ENCODE results near the gene DFFA.
"Not testable (repeated sequence)": the region's sequence is repeated elsewhere in the genome, so short reads cannot be mapped to it uniquely, and the experiment has no call there.

DFFA gene

DNA sequence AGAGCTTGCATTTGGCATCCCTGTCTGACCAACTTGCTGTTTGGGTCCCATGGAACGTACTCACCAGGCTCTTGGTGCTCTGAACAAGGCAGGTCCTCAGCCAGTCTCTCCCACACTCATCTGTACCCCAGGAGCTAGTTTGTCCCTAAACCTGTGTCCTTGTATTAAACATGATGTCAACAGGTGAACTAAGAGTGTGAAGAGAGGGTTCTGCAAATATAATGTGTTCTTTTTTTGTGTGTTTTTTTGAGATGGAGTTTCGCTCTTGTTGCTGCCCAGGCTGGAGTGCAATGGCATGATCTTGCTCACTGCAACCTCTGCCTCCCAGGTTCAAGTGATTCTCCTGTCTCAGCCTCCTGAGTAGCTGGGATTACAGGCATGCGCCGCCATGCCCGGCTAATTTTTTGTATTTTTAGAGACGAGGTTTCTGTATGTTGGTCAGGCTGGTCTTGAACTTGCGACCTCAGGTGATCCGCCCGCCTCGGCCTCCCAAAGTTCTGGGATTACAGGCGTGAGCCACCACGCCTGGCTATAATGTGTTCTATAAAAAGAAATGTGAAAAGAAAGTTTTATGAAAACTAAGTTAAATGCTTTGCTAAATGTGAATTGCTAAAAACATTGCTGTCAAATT lies 33.8 kb upstream of the DFFA start:
- DNase-seq (ENCODE audit: low spot score) = not testable (repeated sequence)

DNA sequence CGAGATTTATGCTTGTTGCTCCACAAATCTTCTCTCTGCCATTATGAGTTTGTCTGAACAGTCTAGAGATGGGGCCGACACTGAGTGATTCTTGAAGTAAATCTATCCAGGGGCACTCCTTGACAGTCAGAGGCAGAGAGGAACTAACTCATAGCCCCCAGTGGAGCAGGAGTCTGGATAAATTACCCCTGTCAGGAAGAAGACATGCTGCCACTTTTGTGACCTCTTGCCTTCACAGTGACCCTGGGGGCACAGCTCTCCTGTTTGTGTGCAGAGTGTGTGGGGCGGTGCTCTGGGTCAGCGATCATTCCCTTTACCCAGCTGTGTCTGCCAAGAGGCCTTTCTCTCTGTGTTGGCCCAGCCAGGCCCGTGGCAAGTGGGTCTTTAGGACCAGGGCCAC lies 31.9 kb upstream of the DFFA start:
- DNase-seq (ENCODE audit: low spot score) = no peak

DNA sequence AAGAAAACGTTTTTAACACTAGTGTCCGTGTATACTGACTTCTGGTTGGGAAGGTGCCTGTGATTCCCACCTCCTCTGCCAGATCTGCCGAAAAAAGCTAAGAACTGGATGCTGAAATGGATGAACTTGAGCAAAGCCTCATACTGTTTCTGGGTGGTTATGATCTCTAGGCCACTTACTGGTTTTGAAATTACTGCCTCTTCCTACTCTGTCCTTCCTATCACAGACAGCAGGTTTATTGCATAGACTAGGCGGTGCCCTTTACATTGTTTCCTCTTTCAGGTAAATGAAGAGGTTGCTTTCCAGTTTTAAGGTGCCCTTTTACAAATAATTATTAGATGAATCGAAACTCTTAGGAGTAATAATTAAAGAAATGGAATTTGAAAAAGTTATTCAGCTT lies 29.9 kb upstream of the DFFA start:
- no peak for DNase-seq (ENCODE audit: low spot score)

DNA sequence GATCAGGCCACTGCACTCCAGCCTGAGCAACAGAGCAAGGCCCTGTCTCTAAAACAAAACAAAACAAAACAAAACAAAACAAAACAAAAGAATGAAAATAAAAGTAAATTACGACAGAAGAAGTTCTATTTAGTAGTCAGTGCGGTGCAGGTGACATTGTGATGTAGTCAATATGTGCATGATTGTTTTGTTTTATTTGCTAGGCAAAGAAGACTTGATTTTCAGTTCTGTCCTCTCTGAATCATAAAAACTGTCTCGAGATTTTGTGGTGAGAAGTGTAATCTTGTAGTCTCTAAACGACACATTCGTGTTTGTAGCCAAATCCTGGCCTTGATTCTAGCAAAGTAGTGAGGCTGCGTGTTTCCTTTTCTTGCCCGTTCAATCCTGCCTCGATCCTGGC lies 25.9 kb upstream of the DFFA start:
- no peak for DNase-seq (ENCODE audit: low spot score)

- no peak for DNase-seq (ENCODE audit: low spot score)
These were observed 24.8 kb upstream of the DFFA start for GRCh38 chr1:10497109-10497508.

- DNase-seq (ENCODE audit: low spot score) = no peak
These were observed 23.6 kb upstream of the DFFA start for GRCh38 chr1:10495952-10496351.

GRCh38 chr1:10495475-10495817 lies 23.1 kb upstream of the DFFA start:
- no peak for DNase-seq (ENCODE audit: low spot score)

DNA sequence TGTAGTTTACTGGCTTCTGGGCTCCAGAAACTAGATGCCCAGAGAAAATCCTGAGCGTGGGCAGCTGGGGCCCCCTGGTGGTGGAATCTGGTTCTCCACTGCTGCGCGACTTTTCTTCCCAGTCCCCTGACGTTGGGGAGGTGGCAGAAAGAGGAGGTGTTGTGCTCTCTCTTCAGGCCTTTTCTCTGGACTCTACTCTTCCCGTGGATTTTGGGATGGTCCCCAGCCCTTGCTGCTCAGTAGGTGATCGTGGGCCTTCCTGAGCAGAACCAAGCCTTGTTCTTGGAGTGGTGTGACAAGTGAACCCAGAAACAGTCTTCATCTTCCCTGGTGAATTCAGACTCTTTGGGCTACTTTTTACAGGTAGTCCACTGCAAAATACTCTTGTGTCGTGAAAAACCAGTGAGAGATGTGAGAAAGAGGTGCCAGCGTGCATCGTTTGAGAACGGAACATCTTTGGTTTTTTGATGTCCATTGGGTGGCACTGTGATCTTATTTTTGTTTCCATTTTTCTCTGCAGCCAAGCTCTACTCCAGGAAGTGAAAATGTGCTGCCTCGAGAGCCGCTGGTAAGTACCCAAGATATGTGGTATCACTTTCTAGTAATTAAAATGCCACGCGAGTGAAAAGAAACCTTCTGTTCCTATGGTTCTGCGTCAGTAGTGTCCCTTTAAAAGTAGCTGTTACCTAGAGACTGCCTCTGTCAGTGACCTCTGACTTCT lies 22.6 kb upstream of the DFFA start:
- DNase-seq (ENCODE audit: low spot score) = peak; percentile 63

GRCh38 chr1:10494418-10494753 lies 22.1 kb upstream of the DFFA start:
- DNase-seq (ENCODE audit: low spot score) = no peak

GRCh38 chr1:10490286-10490970 lies 18.1 kb upstream of the DFFA start:
- no peak for DNase-seq (ENCODE audit: low spot score)

- no peak for DNase-seq (ENCODE audit: low spot score)
These were observed 17.1 kb upstream of the DFFA start for GRCh38 chr1:10489291-10490055.

DNA sequence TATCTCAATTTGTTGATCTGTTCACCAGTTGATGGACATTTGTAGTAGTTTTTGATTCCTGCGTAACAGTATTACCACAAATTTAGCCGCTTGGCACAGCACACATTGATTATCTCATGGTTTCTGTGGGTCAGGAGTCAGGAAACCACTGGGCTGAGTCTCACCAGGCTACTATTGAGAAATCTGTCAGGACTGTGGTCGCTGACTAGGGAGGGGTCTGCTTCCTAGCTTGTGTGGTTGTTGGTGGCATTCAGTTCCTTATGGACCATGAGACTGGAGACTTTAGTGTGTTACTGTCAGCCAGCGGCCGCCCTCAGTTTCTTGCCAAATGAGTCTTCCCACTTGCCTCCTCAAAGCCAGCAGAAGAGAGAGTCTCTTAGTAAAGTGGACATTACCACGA lies 12.2 kb upstream of the DFFA start:
- DNase-seq (ENCODE audit: low spot score) = no peak

DNA sequence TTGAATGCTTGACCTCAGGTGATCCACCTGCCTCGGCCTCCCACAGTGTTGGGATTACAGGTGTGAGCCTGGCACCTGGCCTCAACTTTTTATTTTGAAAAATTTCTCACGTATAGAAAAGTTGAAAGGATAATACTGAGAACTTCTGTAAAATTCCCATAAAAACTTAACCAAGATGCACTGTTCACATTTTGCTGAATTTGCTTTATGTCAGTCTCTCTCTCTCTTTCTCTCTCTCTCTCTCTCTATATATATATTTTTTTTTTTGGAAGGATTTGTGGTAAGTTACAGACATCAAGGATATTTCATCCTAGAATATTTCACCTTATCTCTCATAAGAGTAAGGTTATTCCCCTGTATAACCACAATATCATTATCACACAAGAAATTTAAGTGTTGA lies 8.3 kb upstream of the DFFA start:
- no peak for DNase-seq (ENCODE audit: low spot score)

GRCh38 chr1:10479296-10479695 lies 7.0 kb upstream of the DFFA start:
- no peak for DNase-seq (ENCODE audit: low spot score)

- no peak for DNase-seq (ENCODE audit: low spot score)
These were observed 3.2 kb upstream of the DFFA start for GRCh38 chr1:10475510-10475909.

GRCh38 chr1:10474613-10475507 lies 2.5 kb upstream of the DFFA start, which contains the start of gene PEX14:
Gene PEX14 (plus strand): TSS chr1:10474950. CDS start chr1:10474967, 17 bp downstream.
- DNase-seq (ENCODE audit: low spot score) = peak; percentile 71

DNA sequence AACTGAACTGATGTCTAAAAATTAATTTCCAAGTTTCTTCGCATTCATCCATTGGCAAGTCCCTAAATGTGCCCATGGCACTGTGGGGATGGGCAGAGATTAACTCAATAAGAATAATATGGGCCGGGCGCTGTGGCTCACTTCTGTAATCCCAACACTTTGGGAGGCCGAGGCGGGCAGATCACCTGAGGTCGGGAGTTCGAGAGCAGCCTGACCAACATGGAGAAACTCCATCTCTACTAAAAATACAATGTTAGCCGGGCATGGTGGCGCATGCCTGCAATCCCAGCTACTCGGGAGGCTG lies 1.9 kb upstream of the DFFA start:
- not testable (repeated sequence) for DNase-seq (ENCODE audit: low spot score)

GRCh38 chr1:10473145-10473765 lies 926 bp upstream of the DFFA start:
- no peak for DNase-seq (ENCODE audit: low spot score)

- DNase-seq (ENCODE audit: low spot score) = no peak
These were observed 714 bp downstream of the DFFA start for GRCh38 chr1:10471411-10472219.

GRCh38 chr1:10470043-10470442 lies 2.3 kb downstream of the DFFA start:
- DNase-seq (ENCODE audit: low spot score) = no peak

GRCh38 chr1:10467078-10467477 lies 5.3 kb downstream of the DFFA start:
- no peak for DNase-seq (ENCODE audit: low spot score)

All from kidney capillary endothelial cell (primary cell).